Activated CD8-positive, alpha-beta memory T cell treated with anti-CD3 and anti-CD28 coated beads, Interleukin-2, amount 50 U/mL, for 48 hours (primary cell): Measurements from ENCODE around the gene PIGN.

ENCODE experiments used
- DNase-seq: peaks from one replicate; pipeline ENCODE4 v3.0.0-alpha.2; 2020

PIGN gene

DNA sequence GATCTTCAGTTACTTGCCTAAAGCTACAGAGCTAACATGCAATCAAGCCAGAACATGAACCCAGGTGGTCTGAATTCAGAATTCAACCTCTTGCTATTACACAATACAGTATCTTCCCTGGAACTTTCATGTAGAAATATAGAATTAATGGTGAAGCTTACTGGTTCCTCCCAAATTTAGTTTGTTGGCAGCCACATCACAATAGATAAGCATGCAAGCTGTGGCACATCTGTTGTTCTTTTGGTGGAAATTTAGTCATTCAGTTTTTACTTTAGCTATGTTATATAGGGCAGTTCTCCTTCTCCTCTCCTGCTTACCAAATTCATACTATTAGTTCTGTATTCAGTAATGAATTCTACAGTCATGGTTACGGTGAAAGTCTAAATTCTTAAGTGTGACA is 193.0 kb downstream of the PIGN start:
- no peak for DNase-seq

- no peak for DNase-seq
Observed at GRCh38 chr18:61992923-61993322, 193.9 kb downstream of the PIGN start.

GRCh38 chr18:61992285-61992684 is 194.6 kb downstream of the PIGN start:
- no peak for DNase-seq

DNA sequence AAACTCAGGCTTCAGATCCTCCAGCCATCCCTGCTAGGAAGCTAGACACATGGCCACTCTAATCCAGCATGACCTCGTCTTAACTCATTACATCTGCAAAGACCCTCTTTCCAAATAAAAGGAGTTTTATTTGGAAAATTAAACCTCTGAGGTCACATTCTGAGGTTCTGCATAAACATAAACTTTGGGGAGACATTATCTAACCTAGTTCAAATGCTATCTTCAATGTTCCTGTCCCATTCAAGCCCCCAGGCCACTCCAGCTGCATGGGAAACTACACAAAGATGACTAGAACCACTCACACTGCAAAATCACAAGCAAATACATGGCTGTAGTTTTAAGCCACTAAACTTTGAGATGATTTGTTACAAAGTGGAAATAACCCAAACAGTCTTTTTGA is 195.0 kb downstream of the PIGN start:
- DNase-seq, result no peak

- no peak for DNase-seq
Observed at GRCh38 chr18:61991201-61991600, 195.7 kb downstream of the PIGN start.
